Measurements from ENCODE around the gene ACBD5. TPM values are rescaled to one million over a fixed set of nuclear protein-coding genes. Genes with fewer than 3 reads are reported as not detected.
"Not testable (repeated sequence)": the region's sequence is repeated elsewhere in the genome, so short reads cannot be mapped to it uniquely, and the experiment has no call there.

Gene ACBD5
- total RNA-seq, 2 experiments from 2014 or later, result 24.2 to 24.5 TPM

DNA sequence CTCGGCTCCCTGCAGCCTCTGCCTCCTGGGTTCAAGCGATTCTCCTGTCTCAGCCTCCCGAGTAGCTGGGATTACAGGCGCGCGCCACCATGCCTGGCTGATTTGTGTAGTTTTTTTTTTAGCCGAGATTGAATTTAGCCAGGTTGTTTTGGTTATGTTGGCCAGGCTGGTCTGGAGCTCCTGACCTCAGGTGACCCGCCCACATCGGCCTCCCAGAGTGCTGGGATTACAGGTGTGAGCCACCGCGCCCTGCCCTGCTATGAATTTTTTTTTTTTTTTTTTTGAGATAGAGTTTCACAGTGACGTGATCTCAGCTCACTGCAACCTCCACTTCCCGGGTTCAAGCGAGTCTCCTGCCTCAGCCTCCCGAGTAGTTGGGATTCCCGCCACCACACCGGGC, 84.0 kb downstream of the ACBD5 start:
- not testable (repeated sequence) for H3K27me3 Mint-ChIP-seq; H3K9me3 Mint-ChIP-seq (ENCODE audit: low read depth); ATAC-seq; DNase-seq
- peak overlapping the region; percentile 99 for H3K27ac Mint-ChIP-seq
- peaks cover 30% of the 10 kb centered on the region for H3K4me1 Mint-ChIP-seq
- peaks cover 50% of the 10 kb centered on the region for H3K36me3 Mint-ChIP-seq
- CTCF ChIA-PET, result interaction anchor here (2.0 kb wide), 1 partner anchor 14 kb away, joined by 4 read pairs; no protein-coding TSS in a partner anchor
- H3K4me3 Mint-ChIP-seq, result peak overlapping the region; percentile 97

- H3K9me3 Mint-ChIP-seq (ENCODE audit: low read depth), result no peaks in the 10 kb centered on the region
- DNase-seq (peak; percentile 96), ATAC-seq (peak; percentile 81)
- CTCF ChIA-PET, result interaction anchor here (0.5 to 2.0 kb wide), 4 partner anchors 13 to 210 kb away, joined by 3 to 4 read pairs (median 4); no protein-coding TSS in a partner anchor
- no peaks in the 10 kb centered on the region for H3K27me3 Mint-ChIP-seq
- peaks cover 40% of the 10 kb centered on the region for H3K4me1 Mint-ChIP-seq
- peak within 1 kb of the TSS; percentile 99 for H3K27ac Mint-ChIP-seq
- peaks cover 52% of the 10 kb centered on the region for H3K36me3 Mint-ChIP-seq
- peak within 1 kb of the TSS; percentile 97 for H3K4me3 Mint-ChIP-seq
These were observed 85.4 kb downstream of the ACBD5 start, which contains the start of gene MASTL for GRCh38 chr10:27155066-27155754. MASTL (plus strand) TSS chr10:27155352; CDS start chr10:27155427, 75 bp downstream.

GRCh38 chr10:27153845-27154193, 86.8 kb downstream of the ACBD5 start:
- ATAC-seq (peak; percentile 5), DNase-seq (no peak)
- Mint-ChIP-seq H3K27me3 (no peaks in the 10 kb centered on the region), H3K27ac (peak overlapping the region; percentile 99), H3K9me3 (ENCODE audit: low read depth) (no peaks in the 10 kb centered on the region), H3K36me3 (peaks cover 51% of the 10 kb centered on the region), H3K4me3 (peak overlapping the region; percentile 97), H3K4me1 (peaks cover 47% of the 10 kb centered on the region)
- CTCF ChIA-PET, result interaction anchor here (0.7 to 1.4 kb wide), 12 partner anchors 8 to 426 kb away, joined by 3 to 7 read pairs (median 4); partner anchors contain the start of genes ABI1 and ANKRD26

DNA sequence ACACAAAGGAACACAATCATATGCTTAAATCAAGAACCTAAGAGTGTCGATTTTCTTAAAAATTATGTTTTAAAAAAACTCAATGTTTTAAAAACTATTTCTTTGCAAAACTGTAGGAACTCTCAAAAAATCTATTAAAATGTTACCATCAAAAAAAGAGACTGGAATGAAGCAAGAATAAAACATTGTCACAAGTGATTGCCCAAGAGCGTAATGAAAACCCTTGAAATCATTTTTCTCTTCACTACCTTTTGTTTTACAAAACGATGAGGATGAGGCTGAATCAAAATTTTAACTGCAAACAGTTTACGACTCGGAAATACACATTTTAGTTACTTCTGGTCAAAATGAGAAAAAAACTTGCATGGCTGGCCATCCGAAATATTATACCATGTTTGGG, 87.3 kb downstream of the ACBD5 start:
- CTCF ChIA-PET, result interaction anchor here (0.6 to 1.6 kb wide), 6 partner anchors 20 to 426 kb away, joined by 3 to 7 read pairs (median 4); partner anchors contain the start of genes ABI1 and ANKRD26
- Mint-ChIP-seq H3K4me1 (peaks cover 45% of the 10 kb centered on the region), H3K9me3 (ENCODE audit: low read depth) (no peaks in the 10 kb centered on the region), H3K36me3 (peaks cover 50% of the 10 kb centered on the region), H3K27ac (peak overlapping the region; percentile 99), H3K27me3 (no peaks in the 10 kb centered on the region), H3K4me3 (peak overlapping the region; percentile 97)
- no peak for DNase-seq
- ATAC-seq, result no peak

GRCh38 chr10:27152687-27153086, 87.9 kb downstream of the ACBD5 start:
- peak overlapping the region; percentile 99 for H3K27ac Mint-ChIP-seq
- H3K4me3 Mint-ChIP-seq, result peak overlapping the region; percentile 97
- peaks cover 49% of the 10 kb centered on the region for H3K36me3 Mint-ChIP-seq
- H3K4me1 Mint-ChIP-seq, result peaks cover 45% of the 10 kb centered on the region
- ATAC-seq, result no peak
- CTCF ChIA-PET, result interaction anchor here (0.6 to 1.6 kb wide), 3 partner anchors 53 to 99 kb away, joined by 3 to 5 read pairs (median 3); partner anchors contain the start of gene ANKRD26
- H3K27me3 Mint-ChIP-seq, result no peaks in the 10 kb centered on the region
- H3K9me3 Mint-ChIP-seq (ENCODE audit: low read depth), result no peaks in the 10 kb centered on the region
- no peak for DNase-seq

DNA sequence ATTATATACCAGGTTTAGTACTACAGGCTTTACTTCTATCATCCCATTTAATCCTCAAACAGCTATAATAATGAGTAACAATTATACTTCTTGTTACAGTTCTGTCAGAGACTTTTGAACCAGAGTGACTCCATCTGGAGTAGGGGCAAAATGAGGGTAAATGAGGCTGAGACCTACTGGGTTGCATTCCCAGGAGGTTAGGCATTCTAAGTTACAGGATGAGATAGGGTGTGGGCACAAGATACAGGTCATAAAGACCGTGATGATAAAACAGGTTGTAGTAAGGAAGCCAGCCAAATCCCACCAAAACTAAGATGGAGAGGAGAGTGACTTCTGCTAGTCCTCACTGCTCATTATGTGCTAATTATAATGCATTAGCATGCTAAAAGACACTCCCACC, 90.3 kb downstream of the ACBD5 start:
- no peak overlapping the region for H3K4me3 Mint-ChIP-seq
- H3K27ac Mint-ChIP-seq, result peak overlapping the region; percentile 57
- no peaks in the 10 kb centered on the region for H3K27me3 Mint-ChIP-seq
- peaks cover 52% of the 10 kb centered on the region for H3K36me3 Mint-ChIP-seq
- H3K4me1 Mint-ChIP-seq, result peaks cover 48% of the 10 kb centered on the region
- DNase-seq, result no peak
- ATAC-seq, result no peak
- CTCF ChIA-PET, result interaction anchor here (0.9 to 1.1 kb wide), 3 partner anchors 45 to 78 kb away, joined by 3 read pairs; no protein-coding TSS in a partner anchor
- no peaks in the 10 kb centered on the region for H3K9me3 Mint-ChIP-seq (ENCODE audit: low read depth)

GRCh38 chr10:27147701-27148100, 92.9 kb downstream of the ACBD5 start:
- Mint-ChIP-seq H3K9me3 (ENCODE audit: low read depth) (no peaks in the 10 kb centered on the region), H3K36me3 (peaks cover 58% of the 10 kb centered on the region), H3K4me1 (peaks cover 46% of the 10 kb centered on the region), H3K27ac (peak overlapping the region; percentile 17), H3K27me3 (no peaks in the 10 kb centered on the region), H3K4me3 (no peak overlapping the region)
- CTCF ChIA-PET, result interaction anchor here (1.6 kb wide), 1 partner anchor 76 kb away, joined by 5 read pairs; no protein-coding TSS in a partner anchor
- ATAC-seq, result no peak
- DNase-seq, result no peak

DNA sequence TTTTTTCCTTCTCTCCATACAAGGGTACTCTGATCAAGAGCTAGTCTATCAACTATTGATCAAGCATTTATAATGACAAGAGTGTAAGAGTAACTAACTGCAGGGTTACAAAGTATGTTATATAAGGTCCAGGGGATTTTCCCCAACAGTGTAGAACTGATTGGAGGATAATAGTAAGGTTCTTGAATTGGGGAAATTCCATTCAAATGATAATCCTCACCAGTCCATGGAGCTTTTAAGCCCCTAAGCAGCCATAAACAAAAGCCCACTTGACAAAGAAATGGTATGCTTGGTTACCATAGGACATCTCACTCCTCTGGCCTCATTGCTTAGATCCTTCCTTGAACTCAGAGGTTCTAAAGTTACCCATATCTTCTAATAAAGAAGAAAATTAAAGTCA, 94.7 kb downstream of the ACBD5 start:
- peaks cover 51% of the 10 kb centered on the region for H3K36me3 Mint-ChIP-seq
- H3K9me3 Mint-ChIP-seq (ENCODE audit: low read depth), result no peaks in the 10 kb centered on the region
- ATAC-seq, result no peak
- CTCF ChIA-PET, result interaction anchor here (0.9 kb wide), 2 partner anchors 8 to 39 kb away, joined by 3 read pairs; partner anchors contain the start of gene YME1L1
- H3K27me3 Mint-ChIP-seq, result no peaks in the 10 kb centered on the region
- DNase-seq, result no peak
- no peak overlapping the region for H3K27ac Mint-ChIP-seq
- H3K4me1 Mint-ChIP-seq, result peaks cover 32% of the 10 kb centered on the region
- H3K4me3 Mint-ChIP-seq, result no peak overlapping the region

Other genes with a start within 250 kb of the ACBD5 start
- gene ANKRD26, start 140.3 kb downstream of the ACBD5 start, total RNA-seq, result 10 to 100 TPM; 10.7 to 11.1 TPM
- 100 to 1,000 TPM; 103 to 125 TPM for gene YME1L1, start 86.4 kb downstream of the ACBD5 start, total RNA-seq
- gene MASTL, start 85.4 kb downstream of the ACBD5 start, total RNA-seq, result 10 to 100 TPM; 40.9 to 49.2 TPM